ENCODE data around the gene MALRD1. TPM values are rescaled to one million over a fixed set of nuclear protein-coding genes. Genes with fewer than 3 reads are reported as not detected.

MALRD1 gene
- total and polyA plus RNA-seq, 2 of the 8 experiments (the other 6 are each of a cell fraction or from before 2014, with no cell fraction given), result 0.32 to 0.35 TPM

GRCh38 chr10:19656420-19657042 is 607.9 kb downstream of the MALRD1 start:
- Histone ChIP-seq H3K79me1 (ENCODE audit: low read depth, low read length) (no peaks in the 10 kb centered on the region), H3K4me2 (ENCODE audit: insufficient read depth in 1 of 2, low read depth in 2 of 2, low read length in 2 of 2) (no peak overlapping the region), H3K4me3 (ENCODE audit: extremely low read depth in 1 of 4, insufficient read depth in 2 of 4, low read depth in 3 of 4, low read length in 4 of 4) (no peak overlapping the region), H4K8ac (ENCODE audit: extremely low read depth, insufficient read depth, low read length) (no peak overlapping the region), H3K14ac (ENCODE audit: insufficient read length) (no peak overlapping the region), H2BK12ac (ENCODE audit: low read depth, low read length) (no peak overlapping the region), H2BK20ac (ENCODE audit: low read length) (no peak overlapping the region), H4K20me1 (replicated peaks in 1 of 2; ENCODE audit: control insufficient read depth in 1 of 2, insufficient read depth in 2 of 2, low read length in 2 of 2) (no peaks in the 10 kb centered on the region), H3K4me1 (replicated peaks in 1 of 4; ENCODE audit: control insufficient read depth in 3 of 4, insufficient read depth in 4 of 4, low read length in 3 of 4) (no peaks in the 10 kb centered on the region), H3K18ac (ENCODE audit: extremely low read depth, low read length) (no peak overlapping the region), H3K36me3 (ENCODE audit: control insufficient read depth in 2 of 4, insufficient read depth in 4 of 4, low read length in 3 of 4) (no peaks in the 10 kb centered on the region), H3K27me3 (replicated peaks in 1 of 4; ENCODE audit: control insufficient read depth in 3 of 4, extremely low read depth in 1 of 4, insufficient read depth in 3 of 4, low read length in 3 of 4) (no peaks in the 10 kb centered on the region), H2BK15ac (ENCODE audit: low read length) (no peak overlapping the region), H3K4ac (replicated peaks; ENCODE audit: insufficient read length, low read depth, low read length) (no peak overlapping the region), H4K5ac (ENCODE audit: insufficient read length, low read depth, low read length) (no peak overlapping the region), H3K9me3 (ENCODE audit: insufficient read depth in 2 of 2, low read depth in 1 of 2, low read length in 1 of 2) (no peaks in the 10 kb centered on the region), H3K27ac (ENCODE audit: low read depth, low read length) (no peak overlapping the region), H2BK5ac (ENCODE audit: low read depth, low read length) (no peak overlapping the region), H2AK5ac (ENCODE audit: low read depth, low read length) (no peak overlapping the region), H4K91ac (replicated peaks; ENCODE audit: insufficient read length, low read length) (no peak overlapping the region), H3K23ac (ENCODE audit: insufficient read length) (no peak overlapping the region), H3K9ac (replicated peaks in 1 of 4; ENCODE audit: extremely low read depth in 1 of 4, low read depth in 3 of 4, low read length in 3 of 4) (no peak overlapping the region), H2BK120ac (replicated peaks; ENCODE audit: low read depth, low read length) (no peak overlapping the region), H3K79me2 (ENCODE audit: control insufficient read depth in 1 of 2, insufficient read depth in 2 of 2, low read length in 2 of 2) (no peaks in the 10 kb centered on the region), H3K56ac (replicated peaks; ENCODE audit: insufficient read length, low read depth, low read length) (no peak overlapping the region), H2AFZ (ENCODE audit: low read length) (no peak overlapping the region), H3K23me2 (ENCODE audit: low read depth, low read length) (no peaks in the 10 kb centered on the region; the same call in 1 of the 2 replicates)
- ChIA-PET POLR2A (ENCODE audit: partially characterized antibody) (no interaction called here), CTCF (ENCODE audit: partially characterized antibody) (interaction anchor here (1.0 to 1.5 kb wide), 2 partner anchors 13 to 17 kb away, joined by 3 to 4 read pairs; no protein-coding TSS in a partner anchor)
- WGBS, 2 experiments (ENCODE audit: extremely low coverage in 1 of 2, insufficient coverage in 1 of 2, insufficient read length in 1 of 2, insufficient replicate concordance in 2 of 2, low coverage in 1 of 2, low lambda C conversion rate in 2 of 2, missing lambda C conversion rate in 1 of 2), result 86% methylated on average over 3 of the region's 3 CpGs; no CpG with 5 or more reads in 1 of the 2 experiments
- DNase-seq (ENCODE audit: low read depth in 1 of 2, low spot score in 2 of 2) (no peak), FAIRE-seq (no peak)
- no peak for TF ChIP-seq SIRT6 (IDR thresholded peaks at IDR 0.05; ENCODE audit: low read length)
- no peak for TF ChIP-seq RXRA (IDR thresholded peaks at IDR 0.05; ENCODE audit: insufficient read depth, low read depth, low read length)
- TF ChIP-seq CHD1 (IDR thresholded peaks at IDR 0.05; ENCODE audit: low read depth, low read length), result no peak
- no peak for TF ChIP-seq BRCA1 (IDR thresholded peaks at IDR 0.05; ENCODE audit: low read depth, low read length)
- TF ChIP-seq KDM5A (IDR thresholded peaks at IDR 0.05; ENCODE audit: low read length), result no peak
- TF ChIP-seq TAF1 (IDR thresholded peaks at IDR 0.05; ENCODE audit: low read depth, low read length), result no peak
- TF ChIP-seq TBP (IDR thresholded peaks at IDR 0.05; ENCODE audit: low read depth, low read length), result no peak
- no peak for TF ChIP-seq POLR2AphosphoS5 (IDR thresholded peaks at IDR 0.05; ENCODE audit: low read depth, low read length)
- no peak for TF ChIP-seq SP2 (IDR thresholded peaks at IDR 0.05; ENCODE audit: low read length)
- TF ChIP-seq EGR1 (IDR thresholded peaks at IDR 0.05; ENCODE audit: borderline replicate concordance, low read depth, low read length), result no peak
- TF ChIP-seq POU5F1 (IDR thresholded peaks at IDR 0.05; ENCODE audit: low read depth, low read length), result no peak
- no peak for TF ChIP-seq YY1 (IDR thresholded peaks at IDR 0.05; ENCODE audit: low read depth, low read length)
- no peak for TF ChIP-seq EZH2 (IDR thresholded peaks at IDR 0.05; ENCODE audit: low read depth, low read length, severe bottlenecking)
- no peak for TF ChIP-seq ATF3 (IDR thresholded peaks at IDR 0.05; ENCODE audit: insufficient read depth, low read depth, low read length)
- TF ChIP-seq TEAD4 (IDR thresholded peaks at IDR 0.05; ENCODE audit: low read depth, low read length), result no peak
